ENCODE results near the gene CD52. TPM values are rescaled to one million over a fixed set of nuclear protein-coding genes. Genes with fewer than 3 reads are reported as not detected.
"Not testable (repeated sequence)": the region's sequence is repeated elsewhere in the genome, so short reads cannot be mapped to it uniquely, and the experiment has no call there.

Gene CD52
- total RNA-seq, 4 donors from 2014 or later, result 7.8 TPM; not detected in 3

DNA sequence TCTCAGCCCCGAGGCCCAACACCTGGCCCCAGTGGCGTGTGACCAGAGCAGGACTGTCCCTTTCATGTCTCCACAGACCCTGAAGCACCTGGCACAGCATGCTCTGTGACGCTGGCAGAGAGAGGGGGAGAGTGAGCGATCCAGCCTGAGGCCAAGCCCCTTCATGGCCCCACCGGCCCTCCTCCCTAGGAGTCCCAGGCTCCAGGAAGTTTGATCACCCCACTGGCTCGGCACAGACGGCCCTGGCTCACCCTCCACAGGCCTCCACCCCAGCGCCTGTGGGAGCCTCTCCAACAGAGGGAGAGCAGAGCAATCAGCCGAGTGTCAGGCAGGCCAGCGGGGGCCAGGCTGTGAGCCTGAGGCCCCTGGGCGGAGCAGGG is 26.9 kb upstream of the CD52 start:
- Histone ChIP-seq H3K4me3 (no peak overlapping the region), H3K36me3 (no peaks in the 10 kb centered on the region), H3K9me3 (no peaks in the 10 kb centered on the region), H3K4me1 (no peaks in the 10 kb centered on the region), H3K27me3 (no peaks in the 10 kb centered on the region), H3K27ac (no peak overlapping the region)
- no peak for DNase-seq
- intact Hi-C loops (cut with DNase I; ENCODE audit: low total_unique reads), result no loop called here
- TF ChIP-seq POLR2A (IDR thresholded peaks at IDR 0.05), result no peak
- TF ChIP-seq, protein P1, sequence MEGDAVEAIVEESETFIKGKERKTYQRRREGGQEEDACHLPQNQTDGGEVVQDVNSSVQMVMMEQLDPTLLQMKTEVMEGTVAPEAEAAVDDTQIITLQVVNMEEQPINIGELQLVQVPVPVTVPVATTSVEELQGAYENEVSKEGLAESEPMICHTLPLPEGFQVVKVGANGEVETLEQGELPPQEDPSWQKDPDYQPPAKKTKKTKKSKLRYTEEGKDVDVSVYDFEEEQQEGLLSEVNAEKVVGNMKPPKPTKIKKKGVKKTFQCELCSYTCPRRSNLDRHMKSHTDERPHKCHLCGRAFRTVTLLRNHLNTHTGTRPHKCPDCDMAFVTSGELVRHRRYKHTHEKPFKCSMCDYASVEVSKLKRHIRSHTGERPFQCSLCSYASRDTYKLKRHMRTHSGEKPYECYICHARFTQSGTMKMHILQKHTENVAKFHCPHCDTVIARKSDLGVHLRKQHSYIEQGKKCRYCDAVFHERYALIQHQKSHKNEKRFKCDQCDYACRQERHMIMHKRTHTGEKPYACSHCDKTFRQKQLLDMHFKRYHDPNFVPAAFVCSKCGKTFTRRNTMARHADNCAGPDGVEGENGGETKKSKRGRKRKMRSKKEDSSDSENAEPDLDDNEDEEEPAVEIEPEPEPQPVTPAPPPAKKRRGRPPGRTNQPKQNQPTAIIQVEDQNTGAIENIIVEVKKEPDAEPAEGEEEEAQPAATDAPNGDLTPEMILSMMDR (IDR thresholded peaks at IDR 0.05), result no peak

DNA sequence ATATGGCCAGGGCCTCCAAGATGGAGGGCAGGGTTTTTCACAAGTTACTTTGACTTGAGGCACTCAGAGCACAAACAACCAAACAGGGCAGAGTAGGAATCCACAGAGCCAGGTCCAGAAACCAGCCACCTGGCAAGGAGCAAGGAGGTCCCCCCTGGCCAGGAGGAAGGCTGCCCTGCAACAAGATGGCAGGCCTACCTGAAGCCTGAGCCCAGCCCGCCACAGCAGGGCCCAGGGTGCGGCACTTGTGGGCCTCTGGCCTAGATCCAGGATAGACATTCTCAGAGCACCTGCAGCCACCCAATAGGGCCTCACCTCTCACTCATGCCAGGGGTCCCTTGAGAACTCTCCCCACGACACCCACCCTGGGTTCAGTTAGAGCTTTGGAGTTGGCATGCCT is 26.3 kb upstream of the CD52 start:
- no peak for DNase-seq
- H3K4me3 ChIP-seq, result no peak overlapping the region
- H3K9me3 ChIP-seq, result no peaks in the 10 kb centered on the region
- intact Hi-C loops (cut with DNase I; ENCODE audit: low total_unique reads), result no loop called here
- H3K27ac ChIP-seq, result no peak overlapping the region
- H3K27me3 ChIP-seq, result no peaks in the 10 kb centered on the region
- TF ChIP-seq, protein P1 (IDR thresholded peaks at IDR 0.05), result no peak
- H3K4me1 ChIP-seq, result no peaks in the 10 kb centered on the region
- H3K36me3 ChIP-seq, result no peaks in the 10 kb centered on the region

DNA sequence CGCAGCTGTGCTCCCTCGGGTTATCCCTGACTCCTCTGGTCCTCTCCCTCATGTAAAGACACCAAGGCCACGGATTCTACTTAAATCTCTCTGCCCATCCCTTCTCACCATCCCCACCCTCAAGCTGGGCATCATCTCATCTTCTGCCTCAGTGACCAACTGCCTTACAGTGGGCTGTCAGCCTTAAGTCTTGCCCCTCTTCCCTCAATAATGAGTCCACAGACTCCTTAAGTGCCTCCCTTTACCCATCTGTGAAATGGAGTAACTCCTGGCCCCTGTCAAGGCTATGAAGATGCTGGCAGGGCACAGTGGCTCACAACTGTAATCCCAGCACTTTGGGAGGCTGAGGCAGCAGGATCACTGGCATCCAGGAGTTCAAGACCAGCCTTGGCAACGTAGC is 25.8 kb upstream of the CD52 start:
- Histone ChIP-seq H3K4me1 (no peaks in the 10 kb centered on the region), H3K9me3 (no peaks in the 10 kb centered on the region), H3K27me3 (no peaks in the 10 kb centered on the region), H3K36me3 (no peaks in the 10 kb centered on the region), H3K4me3 (no peak overlapping the region), H3K27ac (no peak overlapping the region)
- TF ChIP-seq, protein P1 (IDR thresholded peaks at IDR 0.05), result no peak
- TF ChIP-seq POLR2A (IDR thresholded peaks at IDR 0.05), result no peak
- intact Hi-C loops (cut with DNase I; ENCODE audit: low total_unique reads), result no loop called here
- no peak for DNase-seq

DNA sequence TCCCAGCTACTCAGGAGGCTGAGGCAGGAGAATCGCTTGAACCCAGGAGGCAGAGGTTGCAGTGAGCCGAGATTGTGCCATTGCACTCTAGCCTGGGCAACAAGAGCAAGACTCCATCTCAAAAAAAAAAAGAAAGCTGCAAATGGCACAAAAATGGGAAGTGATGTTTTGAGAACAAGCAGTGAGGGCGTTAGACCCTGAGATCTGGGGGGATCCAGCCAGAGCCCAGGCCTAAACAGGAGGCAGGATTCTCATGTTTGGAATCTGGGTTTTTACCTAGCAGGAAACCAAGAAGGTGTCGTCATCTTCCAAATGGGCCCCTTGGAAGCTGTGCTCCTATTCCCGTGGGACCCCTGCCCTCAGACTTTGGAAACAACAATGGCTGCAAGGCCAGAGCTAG is 25.0 kb upstream of the CD52 start:
- intact Hi-C loops (cut with DNase I; ENCODE audit: low total_unique reads); H3K9me3 ChIP-seq: not testable (repeated sequence)

DNA sequence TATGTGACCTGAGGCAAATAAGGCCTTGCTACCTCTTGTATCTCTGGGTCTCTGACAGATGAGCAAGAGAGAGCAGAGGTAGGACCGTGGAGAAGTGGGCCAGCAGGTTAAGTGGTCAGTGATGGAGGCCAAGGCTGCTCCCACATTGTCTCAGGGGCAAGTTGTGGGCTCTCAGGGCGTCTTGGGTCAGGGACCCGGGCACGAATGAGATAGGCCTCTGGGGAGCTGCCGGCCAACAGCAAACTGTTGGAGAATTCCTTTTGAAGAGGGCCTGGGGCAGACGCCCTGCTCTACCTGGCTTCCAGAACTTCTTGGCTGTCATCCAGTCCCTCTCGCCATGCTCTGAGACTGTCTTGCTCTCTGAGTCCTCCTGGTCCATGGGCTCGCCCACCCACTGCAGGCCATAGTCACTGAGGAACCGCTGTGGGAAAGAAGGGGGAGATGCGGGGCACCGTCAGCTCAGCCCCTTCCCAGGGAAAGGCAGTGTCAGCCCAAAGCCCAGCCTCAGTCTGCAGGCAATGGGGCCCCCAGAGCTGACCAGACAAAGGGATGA is 23.8 kb upstream of the CD52 start:
- Histone ChIP-seq H3K4me3 (no peak overlapping the region), H3K36me3 (no peaks in the 10 kb centered on the region), H3K27ac (no peak overlapping the region), H3K9me3 (no peaks in the 10 kb centered on the region), H3K27me3 (no peaks in the 10 kb centered on the region), H3K4me1 (no peaks in the 10 kb centered on the region)
- no peak for DNase-seq
- intact Hi-C loops (cut with DNase I; ENCODE audit: low total_unique reads), result no loop called here
- TF ChIP-seq, protein P1 (IDR thresholded peaks at IDR 0.05), result no peak
- TF ChIP-seq POLR2A (IDR thresholded peaks at IDR 0.05), result no peak

More for the DNA sequence above, 25.0 kb upstream of the CD52 start:
- H3K4me1 ChIP-seq, H3K27me3 ChIP-seq, DNase-seq, H3K4me3 ChIP-seq, H3K36me3 ChIP-seq, H3K27ac ChIP-seq: not testable (repeated sequence)

All from uterus (tissue), 4 donors.